Measurements from ENCODE around the gene CD320.

DNA sequence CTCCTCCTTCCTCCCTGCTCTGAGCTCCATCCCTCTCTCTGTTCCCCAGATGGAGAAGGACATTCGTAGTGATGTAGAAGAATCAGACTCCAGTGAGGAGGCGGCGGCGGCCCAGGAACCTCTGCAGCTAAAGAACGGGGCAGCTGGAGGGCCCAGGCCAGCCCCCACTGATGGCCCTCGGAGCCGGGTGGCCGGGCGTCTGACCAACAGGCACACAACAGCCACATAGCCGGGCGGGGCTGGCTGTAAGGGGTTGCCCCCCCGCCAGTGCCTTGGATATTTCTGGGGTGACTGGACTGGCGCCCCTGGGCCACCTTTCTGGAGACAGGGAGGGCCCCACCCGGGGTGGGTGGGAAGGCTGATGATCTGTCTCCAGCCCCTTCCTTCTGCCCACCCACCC lies 46.3 kb downstream of the CD320 start:
- TF ChIP-seq, protein P1, sequence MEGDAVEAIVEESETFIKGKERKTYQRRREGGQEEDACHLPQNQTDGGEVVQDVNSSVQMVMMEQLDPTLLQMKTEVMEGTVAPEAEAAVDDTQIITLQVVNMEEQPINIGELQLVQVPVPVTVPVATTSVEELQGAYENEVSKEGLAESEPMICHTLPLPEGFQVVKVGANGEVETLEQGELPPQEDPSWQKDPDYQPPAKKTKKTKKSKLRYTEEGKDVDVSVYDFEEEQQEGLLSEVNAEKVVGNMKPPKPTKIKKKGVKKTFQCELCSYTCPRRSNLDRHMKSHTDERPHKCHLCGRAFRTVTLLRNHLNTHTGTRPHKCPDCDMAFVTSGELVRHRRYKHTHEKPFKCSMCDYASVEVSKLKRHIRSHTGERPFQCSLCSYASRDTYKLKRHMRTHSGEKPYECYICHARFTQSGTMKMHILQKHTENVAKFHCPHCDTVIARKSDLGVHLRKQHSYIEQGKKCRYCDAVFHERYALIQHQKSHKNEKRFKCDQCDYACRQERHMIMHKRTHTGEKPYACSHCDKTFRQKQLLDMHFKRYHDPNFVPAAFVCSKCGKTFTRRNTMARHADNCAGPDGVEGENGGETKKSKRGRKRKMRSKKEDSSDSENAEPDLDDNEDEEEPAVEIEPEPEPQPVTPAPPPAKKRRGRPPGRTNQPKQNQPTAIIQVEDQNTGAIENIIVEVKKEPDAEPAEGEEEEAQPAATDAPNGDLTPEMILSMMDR (conservative IDR thresholded peaks at IDR 0.05): no peak
- no peak for TF ChIP-seq ZFX (IDR thresholded peaks at IDR 0.05)
